ENCODE measurements around the gene MYT1.

GRCh38 chr20:64162239-64162910, 1.9 kb upstream of the MYT1 start:
- TF ChIP-seq CTBP1 (IDR thresholded peaks at IDR 0.05; ENCODE audit: borderline replicate concordance) (no peak), NFRKB (IDR thresholded peaks at IDR 0.05) (no peak), PKNOX1 (IDR thresholded peaks at IDR 0.05) (no peak), BHLHE40 (IDR thresholded peaks at IDR 0.05; ENCODE audit: borderline replicate concordance) (no peak), FOXA1 (IDR thresholded peaks at IDR 0.05) (no peak), FOXK2 (IDR thresholded peaks at IDR 0.05) (no peak), HDGF (IDR thresholded peaks at IDR 0.05; ENCODE audit: borderline replicate concordance) (no peak), FOXM1 (IDR thresholded peaks at IDR 0.05; ENCODE audit: borderline replicate concordance) (no peak), L3MBTL2 (conservative IDR thresholded peaks at IDR 0.05) (no peak), SP1 (IDR thresholded peaks at IDR 0.05) (no peak), SUZ12 (IDR thresholded peaks at IDR 0.05) (no peak), LEF1 (IDR thresholded peaks at IDR 0.05; ENCODE audit: borderline replicate concordance) (no peak), ZNF384 (IDR thresholded peaks at IDR 0.05) (no peak)

All from HEK293T (cell line).